MCF 10A (cell line): ENCODE results near the gene LBHD2. TPM values are rescaled to one million over a fixed set of nuclear protein-coding genes. Genes with fewer than 3 reads are reported as not detected.

Experiments used
- BruUV-seq: library from RNA; stranded (reverse); fragments of 400-500 nt; replicated peaks from 2 replicates; lab custom pipeline; 2021; lab: Mats Ljungman, UMichigan
- CTCF ChIA-PET: fragments of 300-600 bp; sonication (Branson Sonifier 250); formaldehyde crosslinking; extraction: SDS; loops from one replicate; lab custom pipeline; 2021; ENCODE audit warnings: antibody characterized with exemption, inconsistent platforms; lab: Yijun Ruan, JAX
- POLR2A ChIA-PET: fragments of 300-600, 350-650 bp; sonication (Branson Sonifier 250); formaldehyde crosslinking; extraction: SDS; loops from one replicate; lab custom pipeline; 2020; ENCODE audit warnings: antibody characterized with exemption, inconsistent platforms; lab: Yijun Ruan, JAX
- DNase-seq: peaks from one replicate; pipeline ENCODE4 v3.0.0-alpha.2; 2018; ENCODE audit not compliant: unreplicated experiment
- H3K27ac Mint-ChIP-seq: one replicate; pipeline ENCODE4 v1.8.0; 2022; ENCODE audit warnings: mild to moderate bottlenecking, low read depth, mixed read lengths; ENCODE audit not compliant: unreplicated experiment
- H3K27me3 Mint-ChIP-seq: one replicate; pipeline ENCODE4 v1.8.0; 2022; ENCODE audit warnings: mixed read lengths; ENCODE audit not compliant: insufficient read depth, unreplicated experiment
- H3K36me3 Mint-ChIP-seq: one replicate; pipeline ENCODE4 v1.8.0; 2022; ENCODE audit warnings: mild to moderate bottlenecking, moderate library complexity, mixed read lengths; ENCODE audit not compliant: insufficient read depth, unreplicated experiment
- H3K4me1 Mint-ChIP-seq: one replicate; pipeline ENCODE4 v1.8.0; 2022; ENCODE audit warnings: mixed read lengths; ENCODE audit not compliant: insufficient read depth, unreplicated experiment
- H3K4me3 Mint-ChIP-seq: one replicate; pipeline ENCODE4 v1.8.0; 2022; ENCODE audit warnings: mild to moderate bottlenecking, moderate library complexity, mixed read lengths; ENCODE audit not compliant: unreplicated experiment
- H3K9me3 Mint-ChIP-seq: one replicate; pipeline ENCODE4 v1.8.0; 2022; ENCODE audit warnings: mixed read lengths; ENCODE audit not compliant: unreplicated experiment
- CTCF ChIP-seq: fragments of 200-600 bp; IDR thresholded peaks from one replicate; pipeline ENCODE4 v1.8.0; 2022; ENCODE audit warnings: antibody characterized with exemption, mild to moderate bottlenecking; ENCODE audit not compliant: unreplicated experiment
- intact Hi-C: fragments of 100-400 bp; cut with micrococcal nuclease; formaldehyde crosslinking; loops from 2 replicates; pipeline ENCODE4 v1.14.1; 2022
- total RNA-seq: library from RNA; stranded (reverse); gene quantifications from 2 replicates; pipeline ENCODE4 v1.2.3, GENCODE V29; 2022

Gene LBHD2
- total RNA-seq, 1 experiment from 2014 or later, result not detected

- TF ChIP-seq CTCF, result no peak
- no peaks in the 10 kb centered on the region for H3K9me3 Mint-ChIP-seq
- peaks cover 19% of the 10 kb centered on the region for H3K27me3 Mint-ChIP-seq
- no TSS peak for BruUV-seq
- intact Hi-C loops, result loop anchor here (5.0 kb wide), 2 partner anchors 32 to 48 kb away; no protein-coding TSS in a partner anchor
- peaks cover 11% of the 10 kb centered on the region for H3K36me3 Mint-ChIP-seq
- peaks cover 30% of the 10 kb centered on the region for H3K4me1 Mint-ChIP-seq
- ChIA-PET POLR2A (interaction anchor here (0.6 kb wide), 1 partner anchor 122 kb away, joined by 3 read pairs; no protein-coding TSS in a partner anchor), CTCF (interaction anchor here (1.2 kb wide), 1 partner anchor 12 kb away, joined by 5 read pairs; no protein-coding TSS in a partner anchor)
- H3K4me3 Mint-ChIP-seq, result no peak overlapping the region
- DNase-seq, result no peak
- no peak overlapping the region for H3K27ac Mint-ChIP-seq
Measured at GRCh38 chr14:103139132-103140025, 55.4 kb downstream of the LBHD2 start.

Other genes starting within 250 kb of the LBHD2 start
- gene AMN, start 161.5 kb upstream of the LBHD2 start, total RNA-seq, result 0.29 TPM in 1 of 2 replicates, not detected in the other
- gene CDC42BPB, start 26.7 kb upstream of the LBHD2 start, total RNA-seq, result 82.7 and 91.1 TPM in 2 replicates
- not detected in 2 replicates for gene EXOC3L4, start 10.5 kb downstream of the LBHD2 start, total RNA-seq
- gene TNFAIP2, start 39.3 kb downstream of the LBHD2 start, total RNA-seq, result 17.9 and 19.1 TPM in 2 replicates